Naive B cell (primary cell): ENCODE results near the gene SBK3. TPM values are rescaled to one million over a fixed set of nuclear protein-coding genes. Genes with fewer than 3 reads are reported as not detected.
"Not testable (repeated sequence)": the region's sequence is repeated elsewhere in the genome, so short reads cannot be mapped to it uniquely, and the experiment has no call there.

Experiments
- ATAC-seq, 2 donors: fragments of 150-1000 bp; cut with Tn5 transposase; 2 replicates each; pipeline ENCODE4 v1.10.0; 2021; ENCODE audit warnings: low read depth in 2 of 2, mild to moderate bottlenecking in 2 of 2, moderate library complexity in 2 of 2
- DNase-seq: peaks from one replicate; pipeline ENCODE4 v3.0.0; 2022
- H3K27ac Mint-ChIP-seq, 6 donors: one replicate each; pipeline ENCODE4 v1.8.0; 2020 to 2022; ENCODE audit warnings: mild to moderate bottlenecking in 6 of 6, mixed read lengths in 6 of 6, moderate library complexity in 5 of 6, inconsistent platforms in 2 of 6
- H3K27me3 Mint-ChIP-seq, 3 donors: one replicate each; pipeline ENCODE4 v1.8.0; 2021 to 2022; ENCODE audit warnings: mixed read lengths in 3 of 3, mild to moderate bottlenecking in 1 of 3
- H3K36me3 Mint-ChIP-seq, 2 donors: one replicate each; pipeline ENCODE4 v1.8.0; 2020 to 2022; ENCODE audit warnings: mixed read lengths in 2 of 2, inconsistent platforms in 1 of 2, mild to moderate bottlenecking in 1 of 2
- H3K4me1 Mint-ChIP-seq, 3 donors: one replicate each; pipeline ENCODE4 v1.8.0; 2020 to 2022; ENCODE audit warnings: mixed read lengths in 3 of 3, inconsistent platforms in 1 of 3, mild to moderate bottlenecking in 1 of 3, moderate library complexity in 1 of 3
- H3K4me3 Mint-ChIP-seq, 8 donors: one replicate each; pipeline ENCODE4 v1.8.0; 2020 to 2022; ENCODE audit warnings: mild to moderate bottlenecking in 8 of 8, mixed read lengths in 8 of 8, moderate library complexity in 8 of 8, inconsistent platforms in 2 of 8
- H3K9me3 Mint-ChIP-seq, 7 donors: one replicate each; pipeline ENCODE4 v1.8.0; 2020 to 2022; ENCODE audit warnings: mixed read lengths in 7 of 7, mild to moderate bottlenecking in 5 of 7, inconsistent platforms in 2 of 7, moderate library complexity in 1 of 7
- polyA plus RNA-seq, 6 donors: library from polyadenylated mRNA; unstranded; fragments of 300-500 nt; fragmentation: Illumina TruSeq; gene quantifications; one replicate each; pipeline ENCODE4 v1.2.3, GENCODE V29; 2021; ENCODE audit warnings: low read depth in 6 of 6

Gene SBK3
- polyA plus RNA-seq, 6 donors from 2014 or later = not detected

DNA sequence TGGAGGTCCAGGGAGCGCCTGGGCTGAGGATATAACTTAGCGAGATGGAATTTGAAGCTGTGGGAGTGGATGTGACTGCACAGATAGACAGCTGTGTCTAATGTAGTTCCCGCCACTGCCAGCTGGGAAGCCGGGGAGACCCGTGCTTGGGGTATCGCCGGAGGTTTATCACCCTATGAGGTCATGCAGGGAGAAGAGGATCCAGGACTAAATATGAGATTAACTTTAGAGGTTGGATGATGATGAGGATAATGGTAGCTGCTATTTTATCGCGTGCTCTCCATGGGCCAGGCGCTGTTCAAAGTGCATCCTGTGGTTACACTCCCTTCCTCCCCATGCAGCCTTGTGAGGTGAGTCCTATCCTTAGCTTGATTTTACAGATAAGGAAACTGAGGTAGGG lies 37.2 kb downstream of the SBK3 start:
- DNase-seq = no peak
- ATAC-seq = no peak
- no peak overlapping the region for H3K4me3 Mint-ChIP-seq
- H3K27me3 Mint-ChIP-seq = peaks cover 0 to 22% (median 21%) of the 10 kb centered on the region in 3 donors
- no peaks in the 10 kb centered on the region for H3K9me3 Mint-ChIP-seq
- peak overlapping the region in 1 of 6 donors; percentile 80 for H3K27ac Mint-ChIP-seq
- H3K36me3 Mint-ChIP-seq = no peaks in the 10 kb centered on the region
- peaks cover 8 to 12% (median 11%) of the 10 kb centered on the region in 3 donors for H3K4me1 Mint-ChIP-seq

DNA sequence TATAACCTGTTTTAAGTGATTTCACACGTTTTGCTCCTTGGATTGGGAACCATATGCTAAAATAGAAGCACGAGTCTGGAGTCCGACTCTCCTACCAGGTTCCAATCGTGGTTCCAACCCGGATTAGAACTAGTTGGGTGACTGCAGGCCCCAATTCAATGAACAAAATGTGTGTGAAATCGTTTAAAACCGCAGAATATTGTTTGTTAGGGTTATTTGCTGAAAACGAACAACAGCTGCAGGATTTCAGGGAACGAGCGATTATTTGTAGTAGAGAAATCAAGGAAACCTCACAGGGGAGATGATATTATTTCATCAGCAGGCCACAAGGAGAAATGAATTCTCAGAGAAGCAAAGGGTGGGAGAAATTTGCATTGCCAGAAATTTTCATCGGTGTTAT lies 40.4 kb downstream of the SBK3 start:
- H3K9me3 Mint-ChIP-seq = no peaks in the 10 kb centered on the region
- DNase-seq (no peak), ATAC-seq (no peak)
- H3K4me1 Mint-ChIP-seq = peaks cover 23 to 24% (median 24%) of the 10 kb centered on the region in 3 donors
- peaks cover 0 to 9% (median 6%) of the 10 kb centered on the region in 3 donors for H3K27me3 Mint-ChIP-seq
- no peaks in the 10 kb centered on the region for H3K36me3 Mint-ChIP-seq
- no peak overlapping the region for H3K27ac Mint-ChIP-seq
- H3K4me3 Mint-ChIP-seq = peak overlapping the region in 2 of 8 donors; percentile 15 to 40

DNA sequence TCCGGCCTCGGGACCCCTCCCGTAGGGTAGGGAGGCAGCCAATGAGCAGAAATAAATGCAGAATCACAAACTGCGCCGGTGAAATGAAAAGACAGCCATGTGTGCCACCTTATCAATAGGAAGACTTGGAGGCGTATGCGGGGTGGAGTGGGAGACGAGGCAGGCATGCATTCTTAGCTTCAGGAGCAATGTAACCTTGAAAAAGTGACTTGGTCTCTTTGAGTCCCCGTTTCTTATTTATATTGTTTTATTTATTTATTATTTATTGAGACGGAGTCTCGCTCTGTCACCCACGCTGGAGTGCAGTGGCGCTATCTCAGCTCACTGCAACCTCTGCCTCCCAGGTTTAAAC lies 41.1 kb downstream of the SBK3 start:
- Mint-ChIP-seq H3K27ac (peak overlapping the region in 5 of 6 donors; percentile 71 to 99 (median 97)), H3K4me1 (peaks cover 25 to 31% (median 30%) of the 10 kb centered on the region in 3 donors), H3K36me3 (no peaks in the 10 kb centered on the region), H3K27me3 (peaks cover 0 to 9% (median 6%) of the 10 kb centered on the region in 3 donors), H3K9me3 (no peaks in the 10 kb centered on the region), H3K4me3 (peak overlapping the region in 7 of 8 donors; percentile 83 to 96 (median 90))
- no peak for ATAC-seq
- DNase-seq = no peak

DNA sequence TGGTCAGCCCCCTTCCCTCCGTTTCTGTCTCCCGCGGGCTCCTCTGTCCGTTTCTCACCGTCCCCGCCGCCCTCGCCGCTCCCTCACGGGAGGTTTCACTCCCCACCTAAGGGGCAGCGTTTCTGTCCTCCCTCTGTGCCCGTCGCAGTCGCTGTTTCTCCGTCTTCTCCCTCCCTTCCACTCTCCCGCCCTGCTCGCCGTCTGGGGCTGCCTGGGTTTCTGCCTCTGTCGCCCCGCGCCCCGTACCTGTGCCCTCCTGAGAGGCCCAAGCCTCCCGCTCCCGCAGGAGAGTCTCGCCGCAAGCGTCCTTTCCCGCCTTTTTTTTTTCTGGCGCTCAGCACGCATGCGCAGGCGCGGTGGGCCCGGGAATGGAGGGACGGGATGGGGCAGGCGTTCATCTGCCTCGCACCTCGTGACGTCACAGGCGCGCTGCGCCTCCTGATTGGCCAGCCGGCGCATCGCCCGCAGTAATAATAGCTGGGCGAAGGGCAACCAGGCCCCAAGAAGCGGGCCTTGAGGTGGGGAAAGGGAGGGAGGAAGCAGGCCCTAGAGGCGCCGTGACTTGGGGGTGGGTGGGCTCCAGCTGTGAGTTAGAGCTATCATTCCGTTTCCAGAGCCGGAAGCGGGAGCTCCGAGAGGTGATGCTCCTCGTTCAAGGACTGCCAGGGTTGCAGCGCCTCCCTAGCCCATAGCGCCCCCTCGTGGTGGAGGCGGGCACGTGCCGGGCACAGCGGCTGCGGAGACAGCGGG lies 41.7 kb downstream of the SBK3 start:
- Mint-ChIP-seq H3K4me1 (peaks cover 27 to 33% (median 30%) of the 10 kb centered on the region in 3 donors), H3K4me3 (peak overlapping the region; percentile 84 to 96 (median 92))

DNA sequence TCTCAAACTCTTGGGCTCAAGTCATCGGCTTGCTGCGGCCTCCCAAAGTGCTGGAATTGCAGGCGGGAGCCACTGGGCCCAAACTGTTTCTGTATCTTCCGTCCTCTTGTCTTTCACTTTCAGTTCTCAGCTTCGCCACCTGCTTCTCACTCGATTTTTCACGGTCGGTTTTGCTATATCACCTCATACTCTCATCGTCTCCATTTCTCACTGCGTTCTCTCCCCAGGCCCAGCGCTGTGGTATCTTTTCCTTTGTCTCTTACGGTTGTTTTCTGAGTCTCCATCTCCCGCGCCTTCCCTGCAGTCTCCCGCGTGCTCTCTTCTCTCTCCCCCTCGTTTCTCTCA lies 42.2 kb downstream of the SBK3 start:
- ATAC-seq = no peak
- H3K27ac Mint-ChIP-seq = peak overlapping the region; percentile 71 to 99 (median 96)
- no peaks in the 10 kb centered on the region for H3K36me3 Mint-ChIP-seq
- H3K27me3 Mint-ChIP-seq = peaks cover 0 to 8% (median 6%) of the 10 kb centered on the region in 3 donors
- DNase-seq = no peak
- H3K4me3 Mint-ChIP-seq = peak overlapping the region; percentile 84 to 96 (median 92)
- H3K4me1 Mint-ChIP-seq = peaks cover 27 to 33% (median 30%) of the 10 kb centered on the region in 3 donors
- H3K9me3 Mint-ChIP-seq = no peaks in the 10 kb centered on the region

More for the DNA sequence above, 41.7 kb downstream of the SBK3 start:
- Mint-ChIP-seq H3K27me3 (peaks cover 0 to 9% (median 6%) of the 10 kb centered on the region in 3 donors), H3K36me3 (no peaks in the 10 kb centered on the region), H3K27ac (peak overlapping the region; percentile 71 to 99 (median 97)), H3K9me3 (no peaks in the 10 kb centered on the region)
- ATAC-seq = peak; percentile 93 to 95
- peak; percentile 93 for DNase-seq

DNA sequence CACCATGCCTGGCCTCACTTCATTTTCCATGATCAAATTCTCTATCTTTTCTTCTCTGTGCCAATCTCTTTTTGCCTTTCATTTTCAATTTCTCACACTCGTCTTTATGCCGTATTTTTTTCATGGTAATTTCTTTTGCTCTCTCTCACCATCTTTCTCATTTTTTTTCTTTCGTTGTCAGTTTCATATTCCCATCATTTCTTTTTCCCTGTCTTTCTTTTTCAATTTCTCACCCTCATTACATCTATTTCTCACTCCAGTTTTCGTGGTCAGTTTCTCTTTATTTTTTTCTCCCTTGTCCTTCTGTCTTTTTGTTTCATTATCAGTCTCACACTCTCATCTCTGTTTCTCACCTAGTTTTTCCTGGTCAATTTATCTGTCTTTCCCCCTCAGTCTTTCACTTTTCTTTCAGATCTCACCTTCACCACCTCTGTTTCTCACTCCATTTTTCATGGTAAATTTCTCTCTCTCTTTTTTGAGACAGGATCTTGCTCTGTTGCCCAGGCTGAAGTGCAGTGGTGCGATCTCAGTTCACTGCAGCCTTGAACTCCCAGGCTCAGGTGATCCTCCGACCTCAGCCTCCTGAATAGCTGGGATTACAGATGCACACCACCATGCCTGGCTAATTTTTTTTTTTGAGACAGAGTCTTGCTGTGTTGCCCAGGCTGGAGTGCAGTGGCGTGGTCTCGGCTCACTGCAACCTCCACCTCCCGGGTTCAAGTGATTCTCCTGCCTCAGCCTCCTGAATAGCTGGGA lies 43.0 kb downstream of the SBK3 start:
- peaks cover 0 to under 1% (median 0%) of the 10 kb centered on the region in 3 donors for H3K27me3 Mint-ChIP-seq
- peak overlapping the region in 7 of 8 donors; percentile 52 to 96 (median 91) for H3K4me3 Mint-ChIP-seq
- H3K36me3 Mint-ChIP-seq = no peaks in the 10 kb centered on the region
- peaks cover 27 to 33% (median 30%) of the 10 kb centered on the region in 3 donors for H3K4me1 Mint-ChIP-seq
- H3K27ac Mint-ChIP-seq = peak overlapping the region in 5 of 6 donors; percentile 60 to 99 (median 74)
- DNase-seq (no peak), ATAC-seq (no peak)
- no peaks in the 10 kb centered on the region for H3K9me3 Mint-ChIP-seq

DNA sequence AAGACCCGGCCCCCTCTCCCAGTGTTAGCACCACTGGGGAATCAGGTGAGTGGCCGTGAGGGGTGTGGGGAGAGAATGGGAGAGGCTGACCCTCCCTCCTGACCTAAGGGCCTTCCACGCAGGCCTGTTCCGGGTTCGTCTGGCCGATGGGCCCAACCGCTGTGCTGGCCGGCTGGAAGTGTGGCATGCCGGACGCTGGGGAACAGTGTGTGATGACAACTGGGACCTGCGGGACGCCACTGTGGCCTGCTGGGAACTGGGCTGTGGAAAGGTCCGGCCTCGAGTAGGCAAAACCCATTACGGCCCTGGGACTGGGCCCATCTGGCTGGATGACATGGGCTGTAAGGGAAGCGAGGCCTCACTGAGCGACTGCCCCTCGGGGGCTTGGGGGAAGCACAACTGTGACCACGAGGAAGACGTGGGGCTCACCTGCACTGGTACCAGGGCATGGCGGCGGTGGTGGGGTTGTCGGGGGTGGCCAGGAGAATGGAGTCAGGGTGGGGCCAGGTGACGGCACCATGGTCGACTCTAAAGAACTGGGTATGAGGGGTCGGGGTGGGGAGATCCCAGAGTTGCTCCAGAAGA lies 44.9 kb downstream of the SBK3 start:
- DNase-seq (no peak), ATAC-seq (no peak)
- peak overlapping the region in 2 of 6 donors; percentile 62 to 71 for H3K27ac Mint-ChIP-seq
- peak overlapping the region in 1 of 8 donors; percentile 20 for H3K4me3 Mint-ChIP-seq
- H3K9me3 Mint-ChIP-seq = no peaks in the 10 kb centered on the region
- no peaks in the 10 kb centered on the region for H3K36me3 Mint-ChIP-seq
- peaks cover 27 to 33% (median 30%) of the 10 kb centered on the region in 3 donors for H3K4me1 Mint-ChIP-seq
- H3K27me3 Mint-ChIP-seq = no peaks in the 10 kb centered on the region

DNA sequence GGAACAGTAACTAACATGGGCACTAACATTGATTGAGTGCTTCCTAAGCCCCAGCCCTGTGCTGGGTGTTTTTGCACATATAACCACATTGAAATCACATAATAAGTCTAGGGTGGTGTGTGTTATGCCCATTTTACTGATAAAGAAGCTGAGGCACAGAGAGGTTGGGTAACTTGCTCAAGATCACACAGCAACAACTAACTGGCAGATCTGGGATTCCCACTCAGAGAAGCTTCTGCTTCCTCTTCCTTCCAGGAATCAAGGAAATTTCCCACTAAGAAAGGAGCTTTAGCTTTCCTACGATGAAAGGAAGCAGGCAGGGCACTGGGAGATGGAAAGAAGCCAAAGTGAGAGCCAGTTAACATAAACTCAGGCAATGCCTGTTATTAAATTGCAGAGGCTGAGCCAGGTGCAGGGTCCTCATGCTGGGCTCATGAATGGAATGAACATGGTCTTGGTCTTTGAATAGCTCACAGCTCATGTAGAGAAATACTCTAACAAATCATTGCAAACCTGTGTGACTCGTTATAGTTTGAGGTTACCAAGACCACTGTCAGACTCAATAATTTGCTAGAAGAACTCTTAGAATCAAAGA lies 47.0 kb downstream of the SBK3 start:
- DNase-seq (no peak), ATAC-seq (no peak)
- Mint-ChIP-seq H3K4me1 (peaks cover 25 to 30% (median 26%) of the 10 kb centered on the region in 3 donors), H3K36me3 (no peaks in the 10 kb centered on the region), H3K27ac (peak overlapping the region in 1 of 6 donors; percentile 63), H3K27me3 (peaks cover 0 to 8% (median 7%) of the 10 kb centered on the region in 3 donors), H3K9me3 (no peaks in the 10 kb centered on the region), H3K4me3 (peak overlapping the region in 1 of 8 donors; percentile 42)

DNA sequence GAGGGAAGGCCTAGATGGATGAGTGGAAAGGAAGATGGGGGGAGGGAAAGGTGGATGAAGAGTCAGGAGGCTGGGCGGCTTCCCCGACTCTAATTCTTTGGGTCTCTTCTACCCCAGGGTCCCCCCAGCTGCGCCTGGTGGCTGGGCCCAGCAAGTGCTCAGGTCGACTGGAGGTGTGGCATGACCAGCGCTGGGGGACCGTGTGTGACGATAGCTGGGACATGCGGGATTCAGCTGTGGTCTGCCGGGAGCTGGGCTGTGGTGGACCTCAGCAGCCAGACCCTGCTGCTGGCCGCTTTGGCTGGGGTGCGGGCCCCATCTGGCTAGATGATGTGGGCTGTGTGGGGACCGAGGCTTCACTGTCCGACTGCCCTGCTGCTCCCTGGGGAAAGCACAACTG lies 47.6 kb downstream of the SBK3 start:
- ATAC-seq = no peak
- no peak overlapping the region for H3K27ac Mint-ChIP-seq
- no peaks in the 10 kb centered on the region for H3K9me3 Mint-ChIP-seq
- peaks cover 21 to 25% (median 22%) of the 10 kb centered on the region in 3 donors for H3K4me1 Mint-ChIP-seq
- peak overlapping the region in 1 of 8 donors; percentile 42 for H3K4me3 Mint-ChIP-seq
- no peak for DNase-seq
- peaks cover 0 to 14% (median 12%) of the 10 kb centered on the region in 3 donors for H3K27me3 Mint-ChIP-seq
- H3K36me3 Mint-ChIP-seq = no peaks in the 10 kb centered on the region

DNA sequence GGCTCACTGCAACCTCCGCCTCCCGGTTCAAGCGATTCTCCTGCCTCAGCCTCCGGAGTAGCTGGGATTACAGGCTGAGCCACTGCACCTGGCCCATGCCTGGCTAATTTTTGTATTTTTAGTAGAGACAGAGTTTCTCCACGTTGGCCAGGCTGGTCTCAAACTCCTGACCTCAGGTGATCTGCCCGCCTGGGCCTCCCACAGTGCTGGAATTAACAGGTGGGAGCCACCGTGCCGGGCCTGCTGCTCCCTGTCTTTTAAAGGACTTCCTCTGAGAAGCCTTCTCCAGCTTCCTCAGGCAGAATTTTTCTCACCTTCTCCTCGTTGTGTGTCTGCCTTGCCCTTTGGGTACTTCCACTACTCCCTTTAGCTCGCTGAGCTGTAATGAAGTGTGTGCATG lies 48.5 kb downstream of the SBK3 start:
- H3K9me3 Mint-ChIP-seq, H3K27ac Mint-ChIP-seq, ATAC-seq, DNase-seq, H3K4me3 Mint-ChIP-seq, H3K36me3 Mint-ChIP-seq: not testable (repeated sequence)
- Mint-ChIP-seq H3K27me3 (peaks cover 0 to 23% (median 21%) of the 10 kb centered on the region in 3 donors), H3K4me1 (peaks cover 15 to 18% (median 16%) of the 10 kb centered on the region in 3 donors)

DNA sequence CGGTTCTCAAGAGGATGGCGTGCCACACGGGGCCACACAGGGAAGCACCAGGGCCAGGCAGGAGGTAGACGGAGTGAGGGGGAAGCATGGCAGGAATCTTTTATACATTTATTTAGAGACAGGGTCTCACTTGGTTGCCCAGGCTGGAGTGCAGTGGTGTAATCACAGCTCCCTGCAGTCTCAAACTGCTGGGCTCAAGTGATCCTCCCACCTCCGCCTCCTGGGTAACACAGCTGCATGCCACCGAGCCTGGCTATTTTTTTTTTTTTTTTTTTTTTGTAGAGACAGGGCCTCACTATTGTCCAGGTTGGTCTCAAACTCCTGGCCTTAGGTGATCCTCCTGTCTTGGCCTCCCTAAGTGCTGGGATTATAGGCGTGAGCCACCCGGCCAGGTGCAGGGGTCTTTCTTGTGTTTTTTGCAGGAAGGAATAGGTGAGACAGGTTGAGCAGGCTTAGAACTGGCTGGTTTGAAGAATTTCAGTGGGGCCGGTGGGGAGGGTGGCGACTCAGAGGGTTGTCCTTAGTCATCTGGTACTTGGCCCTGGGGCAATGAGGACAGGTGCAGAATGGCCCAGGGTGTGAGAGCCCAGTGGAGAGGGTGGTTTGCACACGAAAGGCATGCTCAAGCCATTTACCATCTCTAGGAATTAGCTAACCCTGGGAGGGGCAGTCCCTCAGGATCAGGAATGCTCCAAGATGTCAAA lies 49.5 kb downstream of the SBK3 start:
- peaks cover 11 to 16% (median 12%) of the 10 kb centered on the region in 3 donors for H3K4me1 Mint-ChIP-seq
- H3K27ac Mint-ChIP-seq = no peak overlapping the region
- H3K9me3 Mint-ChIP-seq = no peaks in the 10 kb centered on the region
- H3K27me3 Mint-ChIP-seq = peaks cover 0 to 29% (median 26%) of the 10 kb centered on the region in 3 donors
- no peak overlapping the region for H3K4me3 Mint-ChIP-seq
- no peaks in the 10 kb centered on the region for H3K36me3 Mint-ChIP-seq
- ATAC-seq (no peak), DNase-seq (no peak)

DNA sequence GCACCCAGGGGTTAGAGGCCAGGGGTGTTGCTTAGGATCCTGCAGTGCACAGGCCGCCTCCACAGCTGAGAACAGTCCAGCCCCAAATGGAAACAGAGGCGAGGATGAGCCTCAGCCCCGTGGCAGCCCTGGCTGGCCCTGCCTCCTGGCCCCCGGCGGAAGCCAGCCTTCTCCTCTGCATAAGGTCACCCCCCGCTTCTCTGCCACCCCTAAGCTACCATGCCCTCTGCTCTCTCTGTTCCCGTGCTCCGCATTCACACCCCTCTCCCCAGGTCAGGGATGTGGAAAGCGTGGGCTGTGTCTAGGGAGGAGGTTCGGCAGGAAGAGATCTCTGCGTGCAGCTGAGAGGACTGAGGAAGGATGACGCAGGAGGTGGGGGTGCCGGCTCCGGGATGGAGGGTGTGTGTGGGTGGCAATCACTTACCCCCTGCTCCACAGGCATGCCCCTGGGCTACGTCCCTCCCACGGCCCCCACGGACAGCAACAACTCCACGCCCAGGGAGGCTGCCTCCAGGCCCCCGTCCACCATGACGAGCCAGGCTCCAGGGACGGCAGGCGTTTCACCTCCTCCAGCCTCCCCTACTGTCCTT lies 51.1 kb downstream of the SBK3 start:
- H3K4me1 Mint-ChIP-seq = peaks cover 4 to 10% (median 10%) of the 10 kb centered on the region in 3 donors
- peak overlapping the region in 1 of 8 donors; percentile 57 for H3K4me3 Mint-ChIP-seq
- DNase-seq = no peak
- peak overlapping the region in 1 of 6 donors; percentile 54 for H3K27ac Mint-ChIP-seq
- H3K36me3 Mint-ChIP-seq = no peaks in the 10 kb centered on the region
- no peaks in the 10 kb centered on the region for H3K9me3 Mint-ChIP-seq
- peak in 1 of 2 donors; percentile 25 for ATAC-seq
- H3K27me3 Mint-ChIP-seq = peaks cover 0 to 29% (median 26%) of the 10 kb centered on the region in 3 donors
